DMS53 (cell line): Measurements from ENCODE around the gene CLK3.
A peak's percentile ranks its signal among the peaks of the same experiment; 100 is the strongest.
"Not testable (repeated sequence)": the region's sequence is repeated elsewhere in the genome, so short reads cannot be mapped to it uniquely, and the experiment has no call there.

Experiments
- DNase-seq: peaks from one replicate; lab custom pipeline; 2025; lab: John Stamatoyannopoulos, UW

Gene CLK3

DNA sequence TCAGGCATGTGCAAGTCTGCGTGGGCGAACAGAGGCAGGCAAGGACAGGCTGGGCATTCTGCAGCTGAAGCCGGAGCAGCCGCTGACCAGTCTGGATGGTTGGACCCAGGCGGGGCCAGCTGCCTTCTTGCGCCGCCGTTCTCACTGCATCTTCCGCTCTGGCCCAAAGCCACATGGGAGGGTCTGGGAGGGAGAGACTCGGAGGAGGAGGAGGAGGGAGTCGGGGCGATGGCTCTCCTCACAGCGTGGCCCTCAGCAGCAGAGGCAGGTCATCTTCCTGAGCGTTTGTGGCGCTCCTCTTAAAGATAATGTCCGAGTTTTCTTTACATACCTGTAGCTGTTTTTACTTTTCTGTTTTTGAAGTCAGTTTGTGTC lies 5.9 kb downstream of the CLK3 start:
- DNase-seq: no peak

DNA sequence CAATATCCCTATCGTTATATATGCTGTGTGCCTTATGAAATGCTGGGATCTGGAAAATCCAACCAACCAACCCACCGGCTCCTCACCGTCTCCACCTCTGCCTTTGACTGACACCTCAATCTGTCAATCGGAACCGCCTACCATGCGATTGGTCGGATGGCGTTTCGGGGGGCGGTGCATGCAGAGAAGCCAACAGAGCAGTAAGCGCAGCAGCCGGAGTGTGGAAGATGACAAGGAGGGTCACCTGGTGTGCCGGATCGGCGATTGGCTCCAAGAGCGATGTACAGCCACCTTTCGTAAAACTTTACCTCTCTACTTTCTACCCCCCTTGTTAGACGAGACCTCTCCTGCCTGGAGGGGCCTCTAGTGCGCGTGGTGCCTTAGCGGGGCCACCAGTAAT lies 6.3 kb downstream of the CLK3 start:
- no peak for DNase-seq

DNA sequence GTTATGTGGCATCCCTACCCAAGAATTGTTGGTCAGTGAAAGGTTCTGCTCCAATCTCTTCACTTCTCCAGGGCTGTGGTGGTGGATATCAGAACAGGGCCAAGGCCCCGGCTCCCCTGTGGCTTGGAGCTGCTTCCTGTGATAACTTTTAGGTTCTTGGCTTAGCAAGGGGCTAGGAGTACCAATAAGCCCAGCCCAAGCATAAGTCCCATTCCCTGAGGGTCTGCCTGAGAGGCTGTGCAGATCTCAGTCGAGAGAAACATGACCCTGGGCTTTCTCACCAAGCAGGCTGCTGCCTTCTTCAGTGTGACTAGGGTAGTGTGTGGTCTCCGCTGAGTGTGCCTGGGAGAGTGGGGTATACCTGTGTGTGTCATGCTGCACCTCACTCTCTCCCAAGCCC lies 7.1 kb downstream of the CLK3 start:
- DNase-seq: no peak

DNA sequence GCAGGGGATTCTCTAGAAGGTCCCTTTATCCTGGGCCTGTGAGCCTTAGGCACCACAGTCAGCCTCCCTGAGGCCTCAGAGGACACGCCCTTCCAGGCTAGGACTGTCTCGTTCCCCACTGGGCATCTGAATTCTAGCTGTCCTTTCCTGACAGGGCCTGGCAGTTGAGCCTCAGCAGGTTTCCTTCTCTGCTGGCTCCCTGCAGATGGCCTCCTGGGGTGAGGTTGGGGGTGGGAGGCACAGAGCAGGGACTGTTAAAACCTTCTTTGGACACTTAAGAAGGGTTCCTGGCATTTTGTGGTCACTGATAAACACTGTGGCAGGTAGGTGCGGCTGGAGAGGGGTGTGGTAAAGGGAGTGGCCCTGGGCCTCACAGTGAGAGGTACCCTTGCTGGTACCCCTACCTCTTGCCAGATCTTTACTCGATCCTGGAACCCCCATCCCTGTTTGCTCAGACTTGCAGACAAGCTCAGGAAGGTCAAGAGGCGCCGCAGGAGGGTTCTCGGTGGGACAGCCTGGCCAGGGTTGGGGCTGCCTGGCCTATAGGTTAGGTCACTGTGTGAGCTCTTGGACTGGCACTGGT lies 8.5 kb downstream of the CLK3 start:
- no peak for DNase-seq

DNA sequence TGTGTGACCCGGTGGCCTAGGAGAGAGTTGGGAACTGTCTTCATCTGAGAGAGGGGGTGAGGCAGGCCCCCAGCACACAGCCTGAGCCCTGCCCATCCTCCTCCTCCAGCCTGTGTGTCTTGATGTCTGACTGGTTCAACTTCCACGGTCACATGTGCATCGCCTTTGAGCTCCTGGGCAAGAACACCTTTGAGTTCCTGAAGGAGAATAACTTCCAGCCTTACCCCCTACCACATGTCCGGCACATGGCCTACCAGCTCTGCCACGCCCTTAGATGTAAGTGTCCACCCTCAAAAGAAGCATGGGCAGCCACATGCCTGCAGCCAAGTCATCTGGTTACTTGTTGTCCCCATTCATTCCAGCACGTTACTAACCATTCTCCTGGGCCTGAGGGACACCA lies 10.1 kb downstream of the CLK3 start:
- DNase-seq: no peak

DNA sequence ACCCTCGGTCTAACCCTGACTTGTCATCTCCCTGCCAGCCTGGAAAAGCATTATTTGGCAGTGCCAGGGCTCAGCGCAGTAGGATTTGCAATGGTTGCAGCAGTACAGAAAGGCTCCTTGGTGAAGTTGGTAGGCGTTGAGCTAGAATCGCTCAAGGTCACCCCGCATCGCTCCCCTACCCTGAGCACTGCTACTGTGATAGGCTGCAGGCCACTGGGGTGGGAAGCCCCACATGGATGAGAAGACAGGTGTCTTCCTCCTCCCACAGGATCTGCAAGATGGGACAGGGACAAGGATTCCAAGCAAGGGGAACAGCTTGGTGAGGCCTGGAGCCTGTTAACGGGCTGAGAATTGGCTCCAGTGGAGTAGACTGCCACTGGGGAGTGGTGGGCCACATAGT lies 10.7 kb downstream of the CLK3 start:
- DNase-seq: no peak

DNA sequence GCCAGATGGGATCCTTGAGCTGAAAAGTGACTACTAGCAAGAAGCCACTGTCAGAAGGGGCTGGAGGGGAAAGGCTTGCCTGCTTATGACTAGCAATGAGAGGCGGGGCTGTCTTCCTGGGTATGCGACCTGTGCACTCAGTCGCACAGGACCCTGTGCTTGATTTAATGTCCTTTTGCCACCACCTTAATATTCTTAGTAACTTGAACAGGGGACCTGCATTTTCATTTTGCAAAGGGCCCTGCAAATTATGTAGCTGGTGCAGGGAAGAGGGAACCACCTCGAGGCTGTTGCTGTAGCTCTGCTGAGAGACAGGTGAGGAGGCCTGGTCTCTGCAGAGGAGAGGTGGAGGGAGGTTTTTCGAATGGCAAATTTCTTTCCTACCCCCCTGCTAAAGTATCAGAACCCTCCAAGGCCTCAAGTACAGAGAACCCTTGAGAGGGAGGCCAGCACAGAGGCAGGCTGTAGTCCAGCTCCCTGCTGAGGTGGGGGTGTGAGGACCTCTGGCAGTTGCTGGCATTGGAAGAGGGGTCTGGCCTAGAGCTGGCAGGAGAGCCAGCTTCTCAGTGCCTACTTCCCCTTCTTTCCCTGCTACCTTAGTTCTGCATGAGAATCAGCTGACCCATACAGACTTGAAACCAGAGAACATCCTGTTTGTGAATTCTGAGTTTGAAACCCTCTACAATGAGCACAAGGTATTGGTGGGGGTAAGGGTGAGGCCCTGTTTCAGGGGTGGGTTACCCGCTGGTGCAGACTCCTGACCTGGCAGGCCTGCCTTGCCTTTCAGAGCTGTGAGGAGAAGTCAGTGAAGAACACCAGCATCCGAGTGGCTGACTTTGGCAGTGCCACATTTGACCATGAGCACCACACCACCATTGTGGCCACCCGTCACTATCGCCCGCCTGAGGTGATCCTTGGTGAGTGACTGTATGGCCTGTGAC lies 11.4 kb downstream of the CLK3 start:
- no peak for DNase-seq

DNA sequence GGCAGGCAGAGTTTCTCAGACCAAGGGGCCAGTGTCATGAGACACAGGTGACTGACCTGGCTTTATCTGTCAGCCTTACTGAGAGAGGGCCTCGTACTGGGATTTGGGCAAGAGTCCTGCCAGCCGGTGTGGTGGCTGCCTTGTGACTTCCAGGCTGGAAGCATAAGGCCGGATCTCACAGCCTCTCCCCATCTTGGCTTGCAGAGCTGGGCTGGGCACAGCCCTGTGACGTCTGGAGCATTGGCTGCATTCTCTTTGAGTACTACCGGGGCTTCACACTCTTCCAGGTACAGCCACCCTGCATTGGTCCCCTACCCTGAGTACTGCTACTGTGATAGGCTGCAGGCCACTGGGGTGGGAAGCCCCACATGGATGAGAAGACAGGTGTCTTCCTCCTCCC lies 12.1 kb downstream of the CLK3 start:
- no peak for DNase-seq

DNA sequence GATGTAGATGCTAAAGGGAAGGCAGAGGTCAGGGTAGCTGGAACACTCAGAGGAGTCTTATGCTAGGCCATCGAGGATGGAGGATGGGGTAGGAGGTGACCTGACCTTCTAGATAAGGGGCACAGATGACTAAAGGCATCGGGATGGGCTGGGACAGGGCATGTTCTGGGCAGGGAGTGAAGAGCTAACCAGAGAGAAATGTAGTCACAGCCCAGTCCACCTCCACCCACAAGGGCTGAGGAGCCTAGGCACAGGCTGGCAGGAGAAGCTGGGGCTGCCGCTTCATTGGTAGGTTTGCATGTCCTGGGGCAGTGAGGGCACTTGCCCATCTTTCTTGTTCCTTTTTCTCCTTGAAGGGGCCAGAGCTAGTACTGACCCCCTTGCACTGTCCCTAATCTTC lies 12.6 kb downstream of the CLK3 start:
- no peak for DNase-seq

DNA sequence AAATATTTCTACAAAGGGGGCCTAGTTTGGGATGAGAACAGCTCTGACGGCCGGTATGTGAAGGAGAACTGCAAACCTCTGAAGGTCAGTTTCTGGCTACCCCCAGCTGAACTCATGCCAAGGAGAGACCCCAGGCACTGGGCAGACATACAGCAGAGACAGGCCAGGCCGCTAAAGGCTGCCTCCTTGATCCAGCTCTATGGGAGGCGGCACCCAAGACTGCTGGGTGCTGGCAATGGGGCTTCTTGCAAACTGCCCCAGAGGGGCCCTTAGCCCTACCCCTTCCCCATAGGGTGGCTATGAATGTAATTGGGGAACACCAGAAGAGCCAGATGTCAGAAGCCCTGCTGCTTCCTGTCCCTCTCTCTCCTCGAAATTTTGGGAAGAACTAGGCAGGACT lies 13.3 kb downstream of the CLK3 start:
- no peak for DNase-seq

DNA sequence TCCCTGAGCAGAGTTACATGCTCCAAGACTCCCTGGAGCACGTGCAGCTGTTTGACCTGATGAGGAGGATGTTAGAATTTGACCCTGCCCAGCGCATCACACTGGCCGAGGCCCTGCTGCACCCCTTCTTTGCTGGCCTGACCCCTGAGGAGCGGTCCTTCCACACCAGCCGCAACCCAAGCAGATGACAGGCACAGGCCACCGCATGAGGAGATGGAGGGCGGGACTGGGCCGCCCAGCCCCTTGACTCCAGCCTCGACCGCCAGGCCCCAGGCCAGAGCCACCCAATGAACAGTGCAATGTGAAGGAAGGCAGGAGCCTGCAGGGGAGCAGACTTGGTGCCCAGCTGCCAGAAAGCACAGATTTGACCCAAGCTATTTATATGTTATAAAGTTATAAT lies 14.1 kb downstream of the CLK3 start:
- DNase-seq: not testable (repeated sequence)

DNA sequence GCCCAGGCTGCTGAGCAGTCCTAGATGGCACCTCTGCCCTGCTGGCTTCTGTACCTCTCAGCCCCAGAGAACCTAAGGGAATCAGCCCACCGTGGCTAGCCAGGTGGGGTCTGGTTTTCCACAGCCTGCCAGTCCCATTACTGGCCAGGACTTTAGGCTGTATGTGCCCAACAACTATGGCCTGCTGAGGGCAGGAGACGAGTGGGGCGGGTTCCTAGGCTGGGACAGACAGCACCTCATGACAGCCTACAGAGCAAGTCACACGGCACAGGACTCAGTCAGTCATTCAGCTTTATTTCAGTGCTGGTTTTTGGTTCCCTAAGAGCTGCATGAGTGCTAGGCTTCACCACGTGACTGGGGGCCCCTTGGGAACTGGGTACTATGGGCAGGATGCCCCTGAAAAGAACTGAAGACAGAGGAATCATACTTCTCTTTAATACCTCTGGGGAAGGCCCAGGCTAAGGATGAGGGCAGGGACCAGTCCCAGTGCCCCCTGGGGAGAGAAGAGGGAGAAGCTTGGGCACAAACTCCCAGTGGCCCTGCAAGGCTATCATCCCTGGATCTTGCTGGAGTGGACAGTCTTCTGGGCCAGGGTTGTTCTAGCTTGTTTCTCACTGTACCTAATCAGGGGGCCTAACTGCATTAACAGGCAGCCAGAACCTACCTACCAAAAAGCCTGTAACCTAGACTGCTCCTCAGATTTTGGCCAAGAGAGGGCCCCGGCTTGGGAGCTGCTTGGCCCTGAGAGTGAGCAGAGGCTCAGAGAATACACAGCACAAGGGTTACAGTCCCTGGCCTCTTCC lies 14.8 kb downstream of the CLK3 start:
- no peak for DNase-seq

DNA sequence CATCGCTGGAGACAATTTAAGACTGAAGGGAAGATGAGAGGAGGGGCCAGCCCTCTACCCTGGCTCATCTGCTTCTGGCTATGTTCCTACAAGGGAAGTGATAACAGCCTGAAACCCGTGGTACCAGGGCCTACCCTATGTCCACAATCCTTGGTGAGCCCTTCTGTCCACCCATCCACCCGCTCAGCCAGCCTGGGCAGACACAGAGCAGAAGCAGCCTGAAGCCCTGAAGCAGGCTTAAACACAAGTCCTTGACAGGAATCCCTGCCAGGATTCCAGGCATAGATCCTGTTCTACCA lies 15.4 kb downstream of the CLK3 start:
- no peak for DNase-seq

DNA sequence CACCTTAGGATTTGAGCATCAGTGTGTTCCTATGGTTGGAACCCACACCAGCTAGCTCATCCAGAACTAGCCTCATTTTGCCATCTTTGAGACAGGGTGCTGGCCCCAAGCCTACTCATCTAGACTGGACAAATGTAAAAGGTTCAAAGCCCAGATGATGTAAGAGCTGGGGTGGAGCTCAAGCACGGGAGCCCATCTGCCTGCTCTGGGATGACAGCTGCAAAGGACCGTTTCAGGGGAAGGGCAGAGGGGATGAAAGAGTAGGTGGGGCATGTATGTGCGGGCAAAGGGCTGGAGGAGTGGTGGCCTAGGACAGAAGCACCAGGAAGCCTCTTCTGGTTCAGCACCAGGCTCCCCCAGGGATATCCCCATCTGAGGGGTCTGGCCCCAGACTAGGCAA lies 15.8 kb downstream of the CLK3 start:
- DNase-seq: peak; percentile 31

DNA sequence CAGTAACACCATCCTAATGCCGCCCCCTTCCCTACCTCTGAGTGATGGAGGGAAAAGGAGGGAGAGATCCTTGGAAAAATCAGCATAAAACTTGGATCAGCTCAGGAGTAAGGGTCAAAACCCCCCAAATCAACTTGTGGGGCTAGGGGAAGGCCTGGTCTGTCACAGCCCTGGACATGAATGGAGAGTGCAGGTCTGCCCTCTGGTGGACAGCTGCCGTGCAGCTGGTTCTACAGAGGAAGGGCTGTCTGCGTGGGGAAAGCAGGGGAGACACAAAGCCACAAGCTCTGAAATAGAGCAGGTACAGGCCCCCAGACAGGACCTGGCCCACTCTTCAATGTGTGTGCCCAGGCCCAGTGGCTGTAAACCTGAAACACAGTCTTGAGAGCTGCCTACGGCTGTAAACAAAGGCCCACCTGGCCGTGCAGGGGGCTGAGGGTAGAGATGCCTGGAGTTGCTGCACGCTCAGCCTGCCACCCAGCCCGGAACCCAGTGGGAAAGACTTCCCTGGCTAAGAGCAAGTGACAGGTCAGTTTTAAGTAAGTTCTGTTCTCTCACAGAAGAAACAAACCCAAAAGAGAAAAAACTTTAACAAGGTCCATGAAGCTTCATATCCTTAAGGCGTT lies 16.4 kb downstream of the CLK3 start:
- peak; percentile 71 for DNase-seq

DNA sequence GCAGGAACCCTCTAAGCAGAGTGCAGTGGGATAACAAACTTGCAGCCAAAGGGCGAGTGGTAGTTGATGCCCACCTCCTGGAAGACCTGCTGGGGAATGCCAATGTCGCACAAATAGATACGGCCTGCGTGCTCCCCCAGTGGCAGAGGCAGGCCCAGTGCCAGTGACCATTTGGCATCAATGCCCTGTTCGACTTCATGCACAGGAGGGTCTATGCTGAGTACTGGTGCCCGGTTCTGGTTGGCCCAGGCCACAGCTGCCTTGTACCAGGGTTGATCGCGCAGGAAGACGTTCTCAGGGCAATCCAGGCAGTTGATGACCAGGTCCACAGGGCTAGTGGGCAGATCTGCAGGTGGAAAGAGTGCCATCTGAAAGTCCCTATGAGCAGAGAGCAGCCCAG lies 17.0 kb downstream of the CLK3 start:
- DNase-seq: no peak

DNA sequence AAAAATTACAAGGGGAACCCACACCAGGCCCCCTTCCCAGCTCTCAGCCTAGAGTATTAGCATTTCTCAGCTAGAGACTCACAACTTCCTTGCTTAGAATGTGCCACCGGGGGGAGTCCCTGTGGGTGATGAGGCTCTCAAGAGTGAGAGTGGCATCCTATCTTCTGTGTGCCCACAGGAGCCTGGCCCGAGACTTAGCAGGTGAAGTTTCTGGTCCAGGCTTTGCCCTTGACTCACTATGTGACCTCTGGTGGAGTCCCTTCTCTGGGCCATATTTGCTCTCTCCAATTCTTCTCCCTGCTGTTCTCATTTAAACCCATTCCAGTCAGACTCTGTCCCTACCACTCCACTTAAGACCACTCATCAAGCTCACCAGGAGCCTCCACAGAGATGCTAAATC lies 18.1 kb downstream of the CLK3 start:
- no peak for DNase-seq

DNA sequence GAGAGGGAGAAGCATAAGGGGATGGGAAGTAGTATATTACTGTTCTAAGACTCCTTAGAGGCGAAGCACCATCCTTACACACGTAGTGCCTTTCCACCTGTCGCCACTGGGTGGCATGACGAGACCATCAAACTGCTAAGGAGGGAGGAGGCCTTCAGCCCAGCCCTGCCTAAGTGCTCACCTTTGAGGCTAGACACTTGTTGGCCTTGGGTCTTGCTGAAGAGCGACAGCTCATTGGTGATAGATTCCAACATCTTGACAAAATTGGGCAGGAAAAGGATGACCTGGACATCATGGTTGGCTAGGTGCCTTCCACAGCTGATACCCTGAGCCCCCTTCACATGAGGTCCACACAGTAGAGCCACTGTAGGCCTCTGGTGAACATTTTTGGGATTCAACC lies 19.6 kb downstream of the CLK3 start:
- DNase-seq: peak; percentile 81

DNA sequence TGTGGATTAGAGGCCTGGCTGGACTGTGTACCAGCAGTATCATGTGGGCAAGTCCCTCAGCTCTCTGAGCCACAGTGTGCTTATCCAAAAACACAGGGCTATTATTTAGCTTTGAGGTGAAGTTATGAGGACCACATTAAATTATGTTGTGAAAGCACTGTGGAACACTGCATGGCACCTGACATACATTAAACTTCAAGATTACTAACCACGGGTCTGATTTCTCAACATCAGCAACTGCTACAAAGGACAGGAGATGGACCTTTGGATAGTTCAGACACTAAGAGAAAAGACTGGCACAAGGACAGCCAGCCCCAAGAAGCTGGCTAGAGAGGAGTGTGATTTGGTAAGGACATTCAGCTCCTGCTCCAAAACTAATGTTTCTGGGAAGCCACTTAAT lies 21.3 kb downstream of the CLK3 start:
- DNase-seq: no peak

DNA sequence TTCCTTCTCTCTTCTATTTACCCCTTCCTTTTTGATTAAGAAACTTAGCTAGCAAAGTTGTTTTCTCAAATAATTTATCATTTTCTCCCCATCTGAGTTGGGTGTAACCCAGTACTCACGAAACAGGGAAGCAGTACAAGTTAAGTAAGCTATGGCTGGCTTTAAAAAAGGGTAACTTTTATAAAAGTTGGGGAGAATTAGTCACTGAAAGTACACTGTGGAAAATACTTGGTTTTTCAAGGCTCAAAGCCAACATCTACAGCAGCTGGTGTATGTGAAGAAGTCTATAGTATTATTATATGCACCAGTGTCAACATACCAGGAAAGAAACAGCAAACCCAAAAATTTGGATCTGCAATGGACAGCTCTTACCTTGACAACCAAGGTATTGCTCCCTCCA lies 25.5 kb downstream of the CLK3 start:
- DNase-seq: no peak

DNA sequence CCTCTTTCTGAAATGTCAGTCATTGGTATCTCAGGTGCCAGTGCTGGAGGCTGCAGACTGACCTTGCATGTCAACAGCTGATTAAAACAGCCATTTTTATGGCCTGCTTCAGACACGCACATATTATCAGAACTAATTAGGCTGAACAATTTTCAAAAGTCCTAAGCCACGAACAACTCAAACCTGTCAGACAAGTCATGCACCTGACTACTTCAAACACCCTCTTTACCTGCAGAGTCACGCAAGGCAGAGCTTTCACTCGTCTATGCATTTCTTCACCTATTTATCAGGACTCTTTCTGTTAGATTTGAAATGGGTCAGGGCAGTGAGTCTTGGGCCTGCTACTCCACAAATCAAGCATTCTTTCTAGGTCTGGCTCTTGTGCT lies 26.7 kb downstream of the CLK3 start:
- DNase-seq: peak; percentile 96

DNA sequence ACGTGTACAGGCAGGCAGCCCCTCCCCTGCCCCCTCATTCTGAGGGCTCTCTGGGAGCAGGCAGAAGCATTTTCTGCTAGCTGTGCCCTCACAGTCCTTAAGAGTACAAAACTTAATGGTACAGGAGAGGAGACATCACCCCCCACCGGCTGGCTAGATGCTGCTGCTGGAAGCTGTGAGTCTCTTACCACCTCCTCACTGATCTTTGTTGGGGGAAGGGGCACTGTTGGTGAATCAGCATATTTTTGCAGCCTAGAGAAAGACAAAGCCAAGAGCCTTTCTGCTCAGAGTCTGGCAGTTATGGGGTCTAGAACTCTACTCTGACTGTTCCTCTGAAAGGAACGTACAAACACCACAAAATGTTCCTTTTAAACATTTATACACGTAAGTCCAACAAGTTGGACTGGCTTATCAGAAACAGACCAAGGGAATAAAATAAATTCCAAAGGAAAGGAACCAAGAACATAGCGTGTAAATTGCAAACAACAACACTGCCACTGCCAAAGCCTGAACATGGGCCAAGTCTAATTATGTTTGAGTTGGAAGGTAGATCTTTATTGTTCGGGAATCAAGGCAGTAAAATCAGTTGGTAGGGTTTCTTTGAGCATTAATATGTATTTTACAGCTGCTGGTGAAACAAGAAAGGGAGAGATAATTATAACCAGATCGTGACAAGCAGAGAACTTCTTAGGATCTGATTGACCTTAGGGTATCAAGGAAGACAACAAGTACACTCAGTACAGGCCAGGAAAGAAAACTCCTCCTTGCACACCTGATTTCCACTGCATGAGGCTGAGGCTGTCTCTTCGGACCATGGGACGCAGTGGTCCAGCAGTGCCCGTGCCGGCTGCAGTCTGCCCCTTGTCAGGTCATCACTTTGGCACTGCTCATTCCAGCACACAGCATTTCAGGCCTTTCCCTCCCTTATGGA lies 27.4 kb downstream of the CLK3 start:
- peak; percentile 88 for DNase-seq
